NOMO-1 treated with dmso at 0.1 percent for 144 hours (cell line): ENCODE results near the gene FUS.
A peak's percentile ranks its signal among the peaks of the same experiment; 100 is the strongest.
"Not testable (repeated sequence)": the region's sequence is repeated elsewhere in the genome, so short reads cannot be mapped to it uniquely, and the experiment has no call there.

Experiments
- DNase-seq: peaks from one replicate; lab custom pipeline; 2025; ENCODE audit not compliant: unreplicated experiment; lab: John Stamatoyannopoulos, UW

The FUS gene

GRCh38 chr16:31179747-31180459 is at the start of gene FUS:
FUS (plus strand) TSS chr16:31180139; CDS start chr16:31180215, 76 bp downstream.
- DNase-seq = peak; percentile 75

GRCh38 chr16:31130336-31130891 is 49.5 kb upstream of the FUS start:
- no peak for DNase-seq

- no peak for DNase-seq
Observed at GRCh38 chr16:31130899-31131298, 49.0 kb upstream of the FUS start.

- no peak for DNase-seq
Observed at GRCh38 chr16:31131416-31131815, 48.5 kb upstream of the FUS start.

GRCh38 chr16:31131841-31132271 is 48.1 kb upstream of the FUS start:
- DNase-seq = no peak

- no peak for DNase-seq
Observed at GRCh38 chr16:31132303-31132979, 47.5 kb upstream of the FUS start.

- no peak for DNase-seq
Observed at GRCh38 chr16:31133046-31133501, 46.9 kb upstream of the FUS start.

- peak; percentile 57 for DNase-seq
Observed at GRCh38 chr16:31134091-31134571, 45.8 kb upstream of the FUS start.

GRCh38 chr16:31134625-31135534 is 45.1 kb upstream of the FUS start:
- no peak for DNase-seq

- no peak for DNase-seq
Observed at GRCh38 chr16:31135535-31136286, 44.2 kb upstream of the FUS start, which contains the start of gene PRSS8. PRSS8 (minus strand) TSS chr16:31135727; CDS start chr16:31135498, 229 bp downstream.

GRCh38 chr16:31136287-31136662 is 43.7 kb upstream of the FUS start:
- DNase-seq = no peak

GRCh38 chr16:31136822-31137499 is 43.0 kb upstream of the FUS start:
- not testable (repeated sequence) for DNase-seq

- no peak for DNase-seq
Observed at GRCh38 chr16:31138621-31139578, 41.0 kb upstream of the FUS start.

- DNase-seq = not testable (repeated sequence)
Observed at GRCh38 chr16:31141071-31141469, 38.9 kb upstream of the FUS start.

- no peak for DNase-seq
Observed at GRCh38 chr16:31141489-31142108, 38.3 kb upstream of the FUS start.

GRCh38 chr16:31142109-31143010 is 37.6 kb upstream of the FUS start:
- DNase-seq = peak; percentile 99
